Mesenchymal stem cell (in vitro differentiated cells and primary cell): ENCODE data around the gene SDR39U1. TPM values are rescaled to one million over a fixed set of nuclear protein-coding genes. Genes with fewer than 3 reads are reported as not detected.
"Not testable (repeated sequence)": the region's sequence is repeated elsewhere in the genome, so short reads cannot be mapped to it uniquely, and the experiment has no call there.

Experiments
- DNase-seq: peaks from one replicate; pipeline ENCODE4 v3.0.0-alpha.2; 2013
- H2AFZ ChIP-seq: one replicate; pipeline ENCODE4 v1.6.1; 2013; ENCODE audit warnings: low read depth, mild to moderate bottlenecking, control low read depth, inconsistent platforms, low read length, moderate library complexity
- H2AK5ac ChIP-seq: 2 replicates; pipeline ENCODE4 v1.6.1; 2013; ENCODE audit warnings: low read length, moderate library complexity, mild to moderate bottlenecking, inconsistent platforms; ENCODE audit not compliant: severe bottlenecking
- H2BK120ac ChIP-seq: one replicate; pipeline ENCODE4 v1.6.1; 2013; ENCODE audit warnings: low read depth, mild to moderate bottlenecking, inconsistent platforms, low read length, moderate library complexity
- H2BK12ac ChIP-seq, 2 experiments: one replicate each; pipeline ENCODE4 v1.6.1; 2013; ENCODE audit warnings: inconsistent platforms in 2 of 2, low read length in 2 of 2, mild to moderate bottlenecking in 2 of 2, moderate library complexity in 2 of 2, control low read depth in 1 of 2
- H2BK15ac ChIP-seq: one replicate; pipeline ENCODE4 v1.6.1; 2013; ENCODE audit warnings: mild to moderate bottlenecking, low read depth, inconsistent platforms; ENCODE audit not compliant: poor library complexity, severe bottlenecking
- H2BK5ac ChIP-seq: 2 replicates; pipeline ENCODE4 v1.6.1; 2013; ENCODE audit warnings: low read depth, mild to moderate bottlenecking, low read length, control low read depth, inconsistent platforms; ENCODE audit not compliant: poor library complexity, severe bottlenecking
- H3K14ac ChIP-seq, 2 experiments: one replicate each; pipeline ENCODE4 v1.6.1; 2013; ENCODE audit warnings: inconsistent platforms in 2 of 2, low read length in 2 of 2, control low read depth in 1 of 2, mild to moderate bottlenecking in 1 of 2, moderate library complexity in 1 of 2
- H3K18ac ChIP-seq, 2 experiments: one replicate each; pipeline ENCODE4 v1.6.1; 2013; ENCODE audit warnings: inconsistent platforms in 2 of 2, low read length in 2 of 2, control low read depth in 1 of 2, low read depth in 1 of 2, mild to moderate bottlenecking in 1 of 2
- H3K23ac ChIP-seq, 2 experiments: one replicate each; pipeline ENCODE4 v1.6.1; 2013; ENCODE audit warnings: inconsistent platforms in 2 of 2, low read length in 2 of 2, mild to moderate bottlenecking in 2 of 2, moderate library complexity in 2 of 2, control low read depth in 1 of 2
- H3K27ac ChIP-seq: 2 replicates; pipeline ENCODE4 v1.5.1; 2013; ENCODE audit warnings: mild to moderate bottlenecking, moderate library complexity, low read length, control low read depth, inconsistent platforms; ENCODE audit not compliant: poor library complexity, severe bottlenecking
- H3K27me3 ChIP-seq, 2 experiments: 2 replicates each; pipeline versions ENCODE4 v1.6.1 to v1.7.0; 2013; ENCODE audit warnings: low read length in 2 of 2, mild to moderate bottlenecking in 2 of 2, moderate library complexity in 2 of 2, control low read depth in 1 of 2, inconsistent platforms in 1 of 2; ENCODE audit not compliant: control insufficient read depth in 1 of 2, insufficient read depth in 1 of 2
- H3K36me3 ChIP-seq, 2 experiments: 2 replicates each; pipeline versions ENCODE4 v1.6.1 to v1.7.0; 2013; ENCODE audit warnings: low read length in 2 of 2, control low read depth in 1 of 2, inconsistent platforms in 1 of 2, low read depth in 1 of 2, mild to moderate bottlenecking in 1 of 2; ENCODE audit not compliant: insufficient read depth in 2 of 2, control insufficient read depth in 1 of 2
- H3K4ac ChIP-seq, 2 experiments: one replicate each; pipeline ENCODE4 v1.6.1; 2013; ENCODE audit warnings: inconsistent platforms in 2 of 2, low read length in 2 of 2, mild to moderate bottlenecking in 2 of 2, moderate library complexity in 2 of 2, control low read depth in 1 of 2, low read depth in 1 of 2
- H3K4me1 ChIP-seq: 2 replicates; pipeline ENCODE4 v1.6.1; 2013; ENCODE audit warnings: low read depth, low read length, control low read depth; ENCODE audit not compliant: control insufficient read depth, insufficient read depth
- H3K4me2 ChIP-seq: 2 replicates; pipeline ENCODE4 v1.6.1; 2013; ENCODE audit warnings: low read length, mild to moderate bottlenecking, inconsistent platforms; ENCODE audit not compliant: poor library complexity, severe bottlenecking
- H3K4me3 ChIP-seq, 2 experiments: 2 replicates each; pipeline versions ENCODE4 v1.5.1 to v1.7.0; 2013; ENCODE audit warnings: low read length in 2 of 2, mild to moderate bottlenecking in 2 of 2, control low read depth in 1 of 2, low read depth in 1 of 2; ENCODE audit not compliant: insufficient read depth in 1 of 2
- H3K79me1 ChIP-seq: replicated peaks from 2 replicates; pipeline ENCODE4 v1.6.1; 2013; ENCODE audit warnings: mild to moderate bottlenecking, control low read depth, low read length, inconsistent platforms; ENCODE audit not compliant: poor library complexity, severe bottlenecking
- H3K9ac ChIP-seq: 2 replicates; pipeline ENCODE4 v1.7.0; 2013; ENCODE audit warnings: mild to moderate bottlenecking, low read length, moderate library complexity
- H3K9me3 ChIP-seq: 2 replicates; pipeline ENCODE4 v1.7.0; 2013; ENCODE audit warnings: mild to moderate bottlenecking, low read length; ENCODE audit not compliant: control insufficient read depth
- H4K8ac ChIP-seq: one replicate; pipeline ENCODE4 v1.6.1; 2013; ENCODE audit warnings: inconsistent platforms, mild to moderate bottlenecking, low read length, moderate library complexity
- H4K91ac ChIP-seq: one replicate; pipeline ENCODE4 v1.6.1; 2013; ENCODE audit warnings: mild to moderate bottlenecking, low read length, inconsistent platforms
- WGBS: methylation state at CpG from one replicate; pipeline ENCODE4 v1.1.7; 2013; ENCODE audit warnings: mixed read lengths; 5-methylcytosine and 5-hydroxymethylcytosine counted together
- polyA plus RNA-seq, 2 experiments: library from polyadenylated mRNA; stranded (reverse); fragments of 200-250 nt; gene quantifications; one replicate each; pipeline ENCODE4 v1.2.3, GENCODE V29; 2013

Gene SDR39U1, protein sequence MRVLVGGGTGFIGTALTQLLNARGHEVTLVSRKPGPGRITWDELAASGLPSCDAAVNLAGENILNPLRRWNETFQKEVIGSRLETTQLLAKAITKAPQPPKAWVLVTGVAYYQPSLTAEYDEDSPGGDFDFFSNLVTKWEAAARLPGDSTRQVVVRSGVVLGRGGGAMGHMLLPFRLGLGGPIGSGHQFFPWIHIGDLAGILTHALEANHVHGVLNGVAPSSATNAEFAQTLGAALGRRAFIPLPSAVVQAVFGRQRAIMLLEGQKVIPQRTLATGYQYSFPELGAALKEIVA
- polyA plus RNA-seq (2013, experiment 1 of 2): 29.6 TPM
- 28.8 TPM for polyA plus RNA-seq (2013, experiment 2 of 2)

DNA sequence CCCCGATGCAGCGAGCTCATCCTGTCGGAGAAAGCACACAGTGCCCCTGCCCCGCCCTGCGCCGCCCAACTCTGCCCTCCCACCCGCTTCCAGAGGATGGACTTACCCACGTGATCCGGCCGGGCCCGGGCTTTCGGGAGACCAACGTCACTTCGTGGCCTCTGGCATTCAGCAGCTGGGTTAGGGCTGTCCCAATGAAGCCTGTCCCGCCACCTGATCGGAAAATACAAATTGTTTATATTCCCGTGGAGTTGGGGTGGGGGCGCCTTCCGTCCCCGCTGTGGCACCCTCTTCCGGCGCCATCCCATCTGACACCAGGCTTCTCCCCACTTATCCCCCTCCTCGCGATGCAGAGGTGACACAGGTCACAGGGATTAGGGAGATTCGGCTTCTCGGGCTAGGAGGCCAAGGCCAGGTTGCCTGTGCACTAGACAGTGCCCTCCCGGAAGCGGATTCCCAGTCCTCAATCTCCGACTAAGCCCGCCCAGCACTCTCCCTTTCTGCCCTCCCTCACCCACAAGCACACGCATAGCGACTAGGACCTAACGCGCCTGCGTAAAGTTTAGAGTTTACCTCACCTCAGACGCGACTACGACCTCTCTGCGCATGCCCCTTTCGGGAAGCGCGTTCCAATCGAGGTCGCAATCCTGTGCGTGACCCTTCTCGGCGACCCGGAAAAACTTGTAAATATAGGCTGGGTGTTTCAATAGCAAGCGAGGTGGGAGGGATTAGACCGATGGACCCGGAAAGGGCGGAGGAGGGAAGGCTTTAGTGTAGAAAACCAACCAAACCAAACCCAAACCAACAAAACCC is at the start of gene SDR39U1:
TSS of gene SDR39U1 (minus strand) at position 537 of the 813 bp plus-strand sequence. CDS start at position 530, 7 bp downstream.
- Histone ChIP-seq H4K8ac (peak within 1 kb of the TSS; percentile 100), H2BK5ac (peak within 1 kb of the TSS; percentile 85), H3K27ac (peak within 1 kb of the TSS; percentile 100), H3K4ac (peak within 1 kb of the TSS; percentile 82 to 89), H3K4me2 (peak within 1 kb of the TSS; percentile 93), H3K18ac (peak within 1 kb of the TSS; percentile 95 to 100), H2AFZ (no peak within 1 kb of the TSS), H2BK15ac (no peak within 1 kb of the TSS), H3K23ac (no peak within 1 kb of the TSS), H2AK5ac (peak within 1 kb of the TSS; percentile 95), H4K91ac (peak within 1 kb of the TSS; percentile 100), H2BK12ac (no peak within 1 kb of the TSS), H3K27me3 (no peaks in the 10 kb centered on the region), H3K14ac (peak within 1 kb of the TSS in 1 of 2 experiments; percentile 77), H3K4me1 (peaks cover 12% of the 10 kb centered on the region), H3K79me1 (peaks cover 24% of the 10 kb centered on the region), H3K36me3 (peaks cover 27 to 44% of the 10 kb centered on the region in 2 experiments), H3K4me3 (peak within 1 kb of the TSS; percentile 78 to 84), H3K9me3 (no peaks in the 10 kb centered on the region), H3K9ac (peak within 1 kb of the TSS; percentile 99), H2BK120ac (peak within 1 kb of the TSS; percentile 97)
- peak; percentile 99 for DNase-seq
- under 1% methylated on average over 42 of the region's 52 CpGs for WGBS

DNA sequence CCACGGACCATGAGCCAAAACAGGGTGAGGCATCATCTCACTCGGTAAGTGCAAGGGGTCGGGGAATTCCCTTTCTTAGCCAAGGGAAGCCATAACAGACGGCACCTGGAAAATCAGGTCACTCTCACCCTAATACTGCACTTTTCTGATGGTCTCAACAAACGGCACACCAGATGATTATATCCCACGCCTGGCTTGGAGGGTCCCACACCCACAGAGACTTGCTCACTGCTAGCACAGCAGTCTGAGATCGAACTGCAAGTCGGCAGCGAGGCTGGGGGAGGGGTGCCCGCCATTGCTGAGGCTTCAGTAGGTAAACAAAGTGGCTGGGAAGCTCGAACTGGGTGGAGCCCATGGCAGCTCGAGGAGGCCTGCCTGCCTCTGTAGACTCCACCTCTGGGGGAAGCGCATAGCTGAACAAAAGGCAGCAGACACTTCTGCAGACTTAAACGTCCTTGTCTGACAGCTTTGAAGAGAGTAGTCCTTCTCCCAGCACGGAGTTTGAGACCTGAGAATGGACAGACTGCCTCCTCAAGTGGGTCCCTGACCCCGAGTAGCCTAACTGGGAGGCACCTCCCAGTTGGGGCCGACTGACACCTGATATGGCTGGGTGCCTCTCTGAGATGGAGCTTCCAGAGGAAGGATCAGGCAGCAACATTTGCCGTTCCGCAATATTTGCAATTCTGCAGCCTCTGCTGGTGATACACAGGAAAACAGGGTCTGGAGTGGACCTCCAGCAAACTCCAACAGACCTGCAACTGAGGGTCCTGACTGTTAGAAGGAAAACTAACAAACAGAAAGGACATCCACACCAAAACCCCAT is 49.2 kb upstream of the SDR39U1 start:
- not testable (repeated sequence) for H2AFZ ChIP-seq, H4K8ac ChIP-seq, H3K4me3 ChIP-seq, H2BK120ac ChIP-seq, H3K79me1 ChIP-seq, H3K9me3 ChIP-seq, H2BK15ac ChIP-seq, H3K27me3 ChIP-seq, H3K9ac ChIP-seq, DNase-seq, H2BK12ac ChIP-seq, H3K14ac ChIP-seq, H3K27ac ChIP-seq, H3K4me1 ChIP-seq, H3K4ac ChIP-seq, H2AK5ac ChIP-seq, H3K18ac ChIP-seq, H3K36me3 ChIP-seq, H3K23ac ChIP-seq, H2BK5ac ChIP-seq, H4K91ac ChIP-seq, H3K4me2 ChIP-seq
- 72% methylated on average over 19 of the region's 19 CpGs for WGBS

DNA sequence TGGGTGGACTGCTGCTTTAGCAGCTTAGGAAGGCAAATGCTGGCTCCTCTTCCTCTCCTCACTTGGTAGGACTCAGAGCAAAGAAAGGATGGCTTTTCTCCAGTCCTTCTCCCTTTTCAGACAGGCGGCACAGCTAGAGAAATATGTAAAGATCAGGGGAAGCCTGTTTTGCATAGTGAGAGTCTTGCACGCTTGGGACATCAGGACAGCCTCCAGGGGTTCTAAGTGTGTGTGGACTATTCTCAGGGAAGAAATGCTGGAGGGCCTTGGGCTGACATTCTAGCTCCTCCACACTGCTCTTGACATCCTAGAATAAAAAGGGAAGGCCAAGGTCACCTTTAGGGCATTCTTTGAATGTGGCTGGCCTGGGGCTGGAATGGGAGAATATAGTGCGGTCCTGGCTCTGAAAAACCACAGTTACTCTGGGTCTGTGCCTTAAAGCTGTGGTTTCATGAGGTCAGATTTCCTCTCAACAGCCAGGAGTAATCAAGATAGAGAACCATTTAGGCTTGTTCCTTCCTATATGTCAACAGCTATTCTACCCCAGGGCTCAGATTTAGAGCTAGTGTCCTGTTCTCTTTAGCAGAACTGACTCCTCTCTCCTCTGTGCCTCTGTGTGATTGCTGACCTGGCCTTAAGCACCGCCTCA is 41.2 kb upstream of the SDR39U1 start:
- no peak overlapping the region for H3K4me2 ChIP-seq
- no peaks in the 10 kb centered on the region for H3K36me3 ChIP-seq
- H3K79me1 ChIP-seq: no peaks in the 10 kb centered on the region
- no peak overlapping the region for H4K91ac ChIP-seq
- H3K4me3 ChIP-seq: no peak overlapping the region
- H4K8ac ChIP-seq: no peak overlapping the region
- H2BK5ac ChIP-seq: no peak overlapping the region
- H2BK12ac ChIP-seq: no peak overlapping the region
- no peak overlapping the region for H3K4ac ChIP-seq
- H3K9ac ChIP-seq: no peak overlapping the region
- no peak overlapping the region for H3K27ac ChIP-seq
- H3K27me3 ChIP-seq: no peaks in the 10 kb centered on the region
- no peak overlapping the region for H2AK5ac ChIP-seq
- peak; percentile 36 for DNase-seq
- 53% methylated on average over 4 of the region's 4 CpGs for WGBS
- no peak overlapping the region for H2BK120ac ChIP-seq
- H2AFZ ChIP-seq: no peak overlapping the region
- H2BK15ac ChIP-seq: no peak overlapping the region
- H3K14ac ChIP-seq: no peak overlapping the region
- H3K18ac ChIP-seq: no peak overlapping the region
- peaks cover 3% of the 10 kb centered on the region for H3K4me1 ChIP-seq
- H3K9me3 ChIP-seq: no peaks in the 10 kb centered on the region
- H3K23ac ChIP-seq: no peak overlapping the region
